ENCODE data around the gene WNT4.

Gene WNT4

GRCh38 chr1:22075718-22076117 lies 67.2 kb downstream of the WNT4 start:
- no peak for DNase-seq (ENCODE audit: low read depth in 2 of 2)

GRCh38 chr1:22074803-22075202 lies 68.1 kb downstream of the WNT4 start:
- no peak for DNase-seq (ENCODE audit: low read depth in 2 of 2)

- DNase-seq (ENCODE audit: low read depth in 2 of 2), result no peak
Observed at GRCh38 chr1:22071511-22071910, 71.4 kb downstream of the WNT4 start.

Data from stimulated activated CD8-positive, alpha-beta memory T cell treated with anti-CD3 and anti-CD28 coated beads, Interleukin-15, amount 100 ng/mL, for 4 hours (primary cell).